ENCODE data around the gene FBXW11. TPM values are rescaled to one million over a fixed set of nuclear protein-coding genes. Genes with fewer than 3 reads are reported as not detected.

Gene FBXW11
- total and polyA plus RNA-seq, 7 experiments from 2014 or later, result 15.0 to 40.7 (median 30.0) TPM

GRCh38 chr5:171913987-171914273 lies 92.5 kb downstream of the FBXW11 start:
- H3K36me3 Mint-ChIP-seq, result peaks cover 0 to 5% (median 0%) of the 10 kb centered on the region in 5 donors
- H3K4me3 Mint-ChIP-seq, result peak overlapping the region in 1 of 10 donors; percentile 2
- DNase-seq, result no peak
- peaks cover 0 to 6% (median 0%) of the 10 kb centered on the region in 11 donors for H3K9me3 Mint-ChIP-seq
- H3K4me1 ChIP-seq (ENCODE audit: control insufficient read depth in 2 of 2, insufficient read depth in 2 of 2, low read length in 2 of 2), result peaks cover 4 to 12% of the 10 kb centered on the region in 2 donors
- no peak for ATAC-seq
- ChIA-PET POLR2A (interaction anchor here (1.0 kb wide), 1 partner anchor 93 kb away, joined by 3 read pairs; the partner anchor contains the start of gene FBXW11), CTCF (interaction anchor here (0.8 to 1.2 kb wide), 2 partner anchors 377 to 380 kb away, joined by 3 read pairs; no protein-coding TSS in a partner anchor)
- intact Hi-C loops (cut with micrococcal nuclease), result loop anchor here (2.0 to 5.0 kb wide), 5 partner anchors 91 to 537 kb away; partner anchors contain the start of gene STK10 (in 1 of the 2)
- H3K27me3 ChIP-seq (ENCODE audit: control insufficient read depth in 2 of 2, insufficient read depth in 2 of 2, low read length in 2 of 2), result no peaks in the 10 kb centered on the region
- no peak overlapping the region for H3K4me3 ChIP-seq (ENCODE audit: low read length)
- no peaks in the 10 kb centered on the region for H3K27me3 Mint-ChIP-seq
- H3K9me3 ChIP-seq (ENCODE audit: control insufficient read depth in 2 of 3, low read length in 3 of 3), result no peaks in the 10 kb centered on the region
- H3K27ac ChIP-seq (ENCODE audit: low read depth, low read length), result no peak overlapping the region
- H3K36me3 ChIP-seq (ENCODE audit: control insufficient read depth in 2 of 3, insufficient read depth in 3 of 3, low read length in 3 of 3), result peaks cover 0 to 5% (median 4%) of the 10 kb centered on the region in 3 experiments
- peak overlapping the region; percentile 12 to 88 (median 73) for H3K27ac Mint-ChIP-seq
- peaks cover 25 to 59% (median 53%) of the 10 kb centered on the region in 7 donors for H3K4me1 Mint-ChIP-seq

- intact Hi-C loops (cut with micrococcal nuclease), result loop anchor here (5.0 kb wide), 2 partner anchors 146 to 534 kb away; no protein-coding TSS in a partner anchor
- Histone ChIP-seq H3K36me3 (ENCODE audit: control insufficient read depth in 2 of 3, insufficient read depth in 3 of 3, low read length in 3 of 3) (peaks cover 0 to 5% (median 4%) of the 10 kb centered on the region in 3 experiments), H3K27me3 (ENCODE audit: control insufficient read depth in 2 of 2, insufficient read depth in 2 of 2, low read length in 2 of 2) (no peaks in the 10 kb centered on the region), H3K4me1 (ENCODE audit: control insufficient read depth in 2 of 2, insufficient read depth in 2 of 2, low read length in 2 of 2) (peaks cover 4 to 24% of the 10 kb centered on the region in 2 donors), H3K9me3 (ENCODE audit: control insufficient read depth in 2 of 3, low read length in 3 of 3) (no peaks in the 10 kb centered on the region), H3K27ac (ENCODE audit: low read depth, low read length) (no peak overlapping the region), H3K4me3 (ENCODE audit: low read length) (no peak overlapping the region)
- H3K27me3 Mint-ChIP-seq, result no peaks in the 10 kb centered on the region
- no peak for DNase-seq
- ChIA-PET CTCF (interaction anchor here (1.1 to 2.8 kb wide), 11 partner anchors 8 to 382 kb away, joined by 3 to 21 read pairs (median 11); partner anchors contain the start of genes FBXW11 and STK10), POLR2A (interaction anchor here (1.2 kb wide), 1 partner anchor 96 kb away, joined by 5 read pairs; no protein-coding TSS in a partner anchor)
- no peak for ATAC-seq
- H3K9me3 Mint-ChIP-seq, result peaks cover 0 to 6% (median 0%) of the 10 kb centered on the region in 11 donors
- H3K4me3 Mint-ChIP-seq, result no peak overlapping the region
- peaks cover 0 to 5% (median 0%) of the 10 kb centered on the region in 5 donors for H3K36me3 Mint-ChIP-seq
- H3K4me1 Mint-ChIP-seq, result peaks cover 22 to 56% (median 54%) of the 10 kb centered on the region in 7 donors
- peak overlapping the region in 1 of 9 donors; percentile 66 for H3K27ac Mint-ChIP-seq
These were observed 95.3 kb downstream of the FBXW11 start for GRCh38 chr5:171911152-171911551.

GRCh38 chr5:171908638-171909037 lies 97.8 kb downstream of the FBXW11 start:
- Histone ChIP-seq H3K9me3 (ENCODE audit: control insufficient read depth in 2 of 3, low read length in 3 of 3) (no peaks in the 10 kb centered on the region), H3K27ac (ENCODE audit: low read depth, low read length) (no peak overlapping the region), H3K27me3 (ENCODE audit: control insufficient read depth in 2 of 2, insufficient read depth in 2 of 2, low read length in 2 of 2) (no peaks in the 10 kb centered on the region), H3K36me3 (ENCODE audit: control insufficient read depth in 2 of 3, insufficient read depth in 3 of 3, low read length in 3 of 3) (peaks cover 0 to 5% (median 4%) of the 10 kb centered on the region in 3 experiments), H3K4me3 (ENCODE audit: low read length) (no peak overlapping the region), H3K4me1 (ENCODE audit: control insufficient read depth in 2 of 2, insufficient read depth in 2 of 2, low read length in 2 of 2) (peaks cover 0 to 31% of the 10 kb centered on the region in 2 donors)
- CTCF ChIA-PET, result interaction anchor here (0.6 to 1.4 kb wide), 7 partner anchors 9 to 1472 kb away, joined by 3 to 8 read pairs (median 3); partner anchors contain the start of gene FBXW11
- intact Hi-C loops (cut with micrococcal nuclease), result loop anchor here (5.0 to 10.0 kb wide), 3 partner anchors 304 to 1471 kb away; no protein-coding TSS in a partner anchor
- no peak overlapping the region for H3K4me3 Mint-ChIP-seq
- H3K9me3 Mint-ChIP-seq, result no peaks in the 10 kb centered on the region
- DNase-seq (no peak), ATAC-seq (no peak)
- peaks cover 0 to 10% (median 0%) of the 10 kb centered on the region in 5 donors for H3K36me3 Mint-ChIP-seq
- peak overlapping the region in 4 of 9 donors; percentile 0 to 52 (median 39) for H3K27ac Mint-ChIP-seq
- no peaks in the 10 kb centered on the region for H3K27me3 Mint-ChIP-seq
- POLR2A ChIA-PET, result no interaction called here
- peaks cover 31 to 56% (median 51%) of the 10 kb centered on the region in 7 donors for H3K4me1 Mint-ChIP-seq

- DNase-seq, result peak in 7 of 9 donors; percentile 9 to 55 (median 45)
- Mint-ChIP-seq H3K9me3 (no peaks in the 10 kb centered on the region), H3K4me3 (no peak overlapping the region), H3K27me3 (no peaks in the 10 kb centered on the region), H3K36me3 (peaks cover 0 to 15% (median 0%) of the 10 kb centered on the region in 5 donors), H3K27ac (peak overlapping the region in 3 of 9 donors; percentile 0 to 75 (median 50)), H3K4me1 (peaks cover 25 to 54% (median 48%) of the 10 kb centered on the region in 7 donors)
- Histone ChIP-seq H3K4me3 (ENCODE audit: low read length) (no peak overlapping the region), H3K4me1 (ENCODE audit: control insufficient read depth in 2 of 2, insufficient read depth in 2 of 2, low read length in 2 of 2) (peaks cover 0 to 23% of the 10 kb centered on the region in 2 donors), H3K27me3 (ENCODE audit: control insufficient read depth in 2 of 2, insufficient read depth in 2 of 2, low read length in 2 of 2) (no peaks in the 10 kb centered on the region), H3K9me3 (ENCODE audit: control insufficient read depth in 2 of 3, low read length in 3 of 3) (no peaks in the 10 kb centered on the region), H3K27ac (ENCODE audit: low read depth, low read length) (no peak overlapping the region), H3K36me3 (ENCODE audit: control insufficient read depth in 2 of 3, insufficient read depth in 3 of 3, low read length in 3 of 3) (peaks cover 0 to 5% (median 4%) of the 10 kb centered on the region in 3 experiments)
- peak; percentile 88 for ATAC-seq
- intact Hi-C loops (cut with micrococcal nuclease), result loop anchor here (1.0 to 10.0 kb wide), 6 partner anchors 303 to 1471 kb away; no protein-coding TSS in a partner anchor
- CTCF ChIA-PET, result interaction anchor here (0.6 to 1.4 kb wide), 6 partner anchors 8 to 630 kb away, joined by 3 to 8 read pairs (median 3); no protein-coding TSS in a partner anchor
- POLR2A ChIA-PET, result no interaction called here
These were observed 98.6 kb downstream of the FBXW11 start for GRCh38 chr5:171907725-171908343.

GRCh38 chr5:171906703-171907590 lies 99.5 kb downstream of the FBXW11 start:
- Histone ChIP-seq H3K4me3 (ENCODE audit: low read length) (no peak overlapping the region), H3K27me3 (ENCODE audit: control insufficient read depth in 2 of 2, insufficient read depth in 2 of 2, low read length in 2 of 2) (no peaks in the 10 kb centered on the region), H3K27ac (ENCODE audit: low read depth, low read length) (no peak overlapping the region), H3K9me3 (ENCODE audit: control insufficient read depth in 2 of 3, low read length in 3 of 3) (no peaks in the 10 kb centered on the region), H3K4me1 (ENCODE audit: control insufficient read depth in 2 of 2, insufficient read depth in 2 of 2, low read length in 2 of 2) (peaks cover 0 to 23% of the 10 kb centered on the region in 2 donors), H3K36me3 (ENCODE audit: control insufficient read depth in 2 of 3, insufficient read depth in 3 of 3, low read length in 3 of 3) (peaks cover 0 to 5% (median 4%) of the 10 kb centered on the region in 3 experiments)
- CTCF ChIA-PET, result interaction anchor here (0.7 to 0.9 kb wide), 2 partner anchors 153 to 629 kb away, joined by 3 read pairs; no protein-coding TSS in a partner anchor
- peak overlapping the region in 3 of 9 donors; percentile 47 to 75 (median 50) for H3K27ac Mint-ChIP-seq
- intact Hi-C loops (cut with micrococcal nuclease), result loop anchor here (1.0 to 10.0 kb wide), 6 partner anchors 302 to 1470 kb away; no protein-coding TSS in a partner anchor
- ATAC-seq (no peak), DNase-seq (no peak)
- POLR2A ChIA-PET, result no interaction called here
- H3K4me1 Mint-ChIP-seq, result peaks cover 28 to 51% (median 46%) of the 10 kb centered on the region in 7 donors
- H3K36me3 Mint-ChIP-seq, result peaks cover 0 to 18% (median 0%) of the 10 kb centered on the region in 5 donors
- H3K27me3 Mint-ChIP-seq, result no peaks in the 10 kb centered on the region
- H3K4me3 Mint-ChIP-seq, result peak overlapping the region in 1 of 10 donors; percentile 30
- no peaks in the 10 kb centered on the region for H3K9me3 Mint-ChIP-seq

Measured in naive thymus-derived CD4-positive, alpha-beta T cell (primary cell).